H9 (cell line): Measurements from ENCODE around the gene GNAI2. TPM values are rescaled to one million over a fixed set of nuclear protein-coding genes. Genes with fewer than 3 reads are reported as not detected.

Experiments
- DNase-seq: peaks from one replicate; pipeline ENCODE4 v3.0.0-alpha.2; 2017
- H2AFZ ChIP-seq: one replicate; pipeline ENCODE4 v1.6.1; 2013; ENCODE audit warnings: mild to moderate bottlenecking, low read length, control low read depth, moderate library complexity
- H2AK5ac ChIP-seq: 2 replicates; pipeline ENCODE4 v1.6.1; 2013; ENCODE audit warnings: low read length, control low read depth, mixed read lengths; ENCODE audit not compliant: insufficient read length
- H2BK120ac ChIP-seq: one replicate; pipeline ENCODE4 v1.6.1; 2013; ENCODE audit warnings: low read depth, mild to moderate bottlenecking, low read length, control low read depth, inconsistent platforms; ENCODE audit not compliant: poor library complexity, severe bottlenecking
- H2BK12ac ChIP-seq: 2 replicates; pipeline ENCODE4 v1.6.1; 2013; ENCODE audit warnings: low read length, control low read depth, mixed read lengths, low read depth; ENCODE audit not compliant: insufficient read length
- H2BK15ac ChIP-seq: 2 replicates; pipeline ENCODE4 v1.6.1; 2013; ENCODE audit warnings: low read depth, low read length, control low read depth
- H2BK20ac ChIP-seq: one replicate; pipeline ENCODE4 v1.6.1; 2013; ENCODE audit warnings: low read depth, mild to moderate bottlenecking, low read length, control low read depth, inconsistent platforms; ENCODE audit not compliant: poor library complexity, severe bottlenecking
- H2BK5ac ChIP-seq: 2 replicates; pipeline ENCODE4 v1.6.1; 2013; ENCODE audit warnings: low read length, control low read depth, mixed read lengths; ENCODE audit not compliant: insufficient read length
- H3K14ac ChIP-seq: 2 replicates; pipeline ENCODE4 v1.6.1; 2013; ENCODE audit warnings: low read length, control low read depth; ENCODE audit not compliant: insufficient read depth
- H3K18ac ChIP-seq: 2 replicates; pipeline ENCODE4 v1.6.1; 2013; ENCODE audit warnings: low read depth, mild to moderate bottlenecking, mixed read lengths, low read length, control low read depth; ENCODE audit not compliant: insufficient read length
- H3K23ac ChIP-seq: 2 replicates; pipeline ENCODE4 v1.6.1; 2013; ENCODE audit warnings: low read length, control low read depth, mixed read lengths, low read depth; ENCODE audit not compliant: insufficient read length
- H3K23me2 ChIP-seq: 2 replicates; pipeline ENCODE4 v1.6.1; 2013; ENCODE audit warnings: low read depth, mild to moderate bottlenecking, mixed read lengths, low read length, control low read depth; ENCODE audit not compliant: insufficient read length, poor library complexity, severe bottlenecking
- H3K27ac ChIP-seq: 2 replicates; pipeline ENCODE4 v1.5.1; 2013; ENCODE audit warnings: low read length, control low read depth, mixed read lengths, low read depth; ENCODE audit not compliant: insufficient read length
- H3K27me3 ChIP-seq: 2 replicates; pipeline ENCODE4 v1.6.1; 2013; ENCODE audit warnings: low read length, control low read depth, inconsistent platforms; ENCODE audit not compliant: insufficient read depth
- H3K4ac ChIP-seq: 2 replicates; pipeline ENCODE4 v1.6.1; 2013; ENCODE audit warnings: low read depth, mild to moderate bottlenecking, control low read depth, inconsistent platforms, low read length, moderate library complexity
- H3K4me1 ChIP-seq: 2 replicates; pipeline ENCODE4 v1.6.1; 2013; ENCODE audit warnings: low read length, control low read depth, inconsistent platforms; ENCODE audit not compliant: insufficient read depth
- H3K4me2 ChIP-seq: 2 replicates; pipeline ENCODE4 v1.6.1; 2013; ENCODE audit warnings: low read length, control low read depth, mixed read lengths; ENCODE audit not compliant: insufficient read length, insufficient read depth
- H3K56ac ChIP-seq: 2 replicates; pipeline ENCODE4 v1.6.1; 2013; ENCODE audit warnings: low read depth, mild to moderate bottlenecking, mixed read lengths, low read length, control low read depth; ENCODE audit not compliant: insufficient read length
- H3K79me1 ChIP-seq: 2 replicates; pipeline ENCODE4 v1.6.1; 2013; ENCODE audit warnings: low read depth, mild to moderate bottlenecking, moderate library complexity, low read length, control low read depth, inconsistent platforms; ENCODE audit not compliant: insufficient read depth, poor library complexity, severe bottlenecking
- H3K79me2 ChIP-seq: 2 replicates; pipeline ENCODE4 v1.6.1; 2013; ENCODE audit warnings: low read length, control low read depth, inconsistent platforms; ENCODE audit not compliant: insufficient read depth
- H3K9ac ChIP-seq: 2 replicates; pipeline ENCODE4 v1.6.1; 2013; ENCODE audit warnings: low read length, control low read depth, mixed read lengths; ENCODE audit not compliant: insufficient read length; ENCODE audit errors: extremely low read depth
- H3K9me3 ChIP-seq: one replicate; pipeline ENCODE4 v1.6.1; 2013; ENCODE audit warnings: low read depth, low read length, inconsistent platforms; ENCODE audit not compliant: control insufficient read depth
- H3T11ph ChIP-seq: one replicate; pipeline ENCODE4 v1.6.1; 2013; ENCODE audit warnings: mild to moderate bottlenecking, low read length, control low read depth, inconsistent platforms
- H4K20me1 ChIP-seq: one replicate; pipeline ENCODE4 v1.6.1; 2013; ENCODE audit not compliant: control insufficient read depth, insufficient read length, insufficient read depth
- H4K5ac ChIP-seq: 2 replicates; pipeline ENCODE4 v1.6.1; 2013; ENCODE audit warnings: low read depth, mild to moderate bottlenecking, mixed read lengths, low read length, control low read depth; ENCODE audit not compliant: insufficient read length
- H4K8ac ChIP-seq: replicated peaks from 2 replicates; pipeline ENCODE4 v1.6.1; 2013; ENCODE audit warnings: low read length, control low read depth, mixed read lengths, low read depth; ENCODE audit not compliant: insufficient read length
- H4K91ac ChIP-seq: 2 replicates; pipeline ENCODE4 v1.6.1; 2013; ENCODE audit warnings: low read depth, mild to moderate bottlenecking, moderate library complexity, mixed read lengths, low read length, control low read depth; ENCODE audit not compliant: insufficient read length
- H3K27ac Mint-ChIP-seq, 3 experiments: 2 replicates in 2 of 3; 3 replicates in 1 of 3; pipeline ENCODE4 v1.8.0; 2020 to 2021; ENCODE audit warnings: mixed read lengths in 3 of 3, mild to moderate bottlenecking in 1 of 3, moderate library complexity in 1 of 3
- H3K27me3 Mint-ChIP-seq: 2 replicates; pipeline ENCODE4 v1.8.0; 2021; ENCODE audit warnings: low read depth, mild to moderate bottlenecking, moderate library complexity, mixed read lengths
- H3K36me3 Mint-ChIP-seq, 3 experiments: 2 replicates in 2 of 3; 3 replicates in 1 of 3; pipeline ENCODE4 v1.8.0; 2020 to 2021; ENCODE audit warnings: low read depth in 3 of 3, mixed read lengths in 3 of 3; ENCODE audit not compliant: insufficient read depth in 1 of 3
- H3K4me1 Mint-ChIP-seq, 2 experiments: 2 replicates each; pipeline ENCODE4 v1.8.0; 2020; ENCODE audit warnings: mixed read lengths in 2 of 2
- H3K4me3 Mint-ChIP-seq, 2 experiments: 2 replicates in 1 of 2; 3 replicates in 1 of 2; pipeline ENCODE4 v1.8.0; 2020 to 2021; ENCODE audit warnings: mild to moderate bottlenecking in 2 of 2, mixed read lengths in 2 of 2, moderate library complexity in 1 of 2
- H3K9me3 Mint-ChIP-seq, 2 experiments: 2 replicates in 1 of 2; 3 replicates in 1 of 2; pipeline ENCODE4 v1.8.0; 2020; ENCODE audit warnings: mild to moderate bottlenecking in 2 of 2, mixed read lengths in 2 of 2, moderate library complexity in 1 of 2
- WGBS: extraction: QIAGEN DNeasy Blood & Tissue Kit; methylation state at CpG from one replicate; pipeline ENCODE4 v1.1.7; 2013; ENCODE audit warnings: missing lambda C conversion rate, low lambda C conversion rate, mixed read lengths; ENCODE audit not compliant: insufficient read length; ENCODE audit errors: extremely low coverage; 5-methylcytosine and 5-hydroxymethylcytosine counted together
- total RNA-seq: library from RNA; stranded (reverse); gene quantifications from 2 replicates; pipeline ENCODE4 v1.2.1, GENCODE V29; 2021
- TF ChIP-seq, protein P1 (sequence below): fragments of 200-600 bp; sonication (generic); conservative IDR thresholded peaks from 3 replicates; pipeline ENCODE4 v1.8.0; 2021; ENCODE audit warnings: antibody characterized with exemption, mild to moderate bottlenecking

GNAI2 gene
- total RNA-seq, 1 experiment from 2014 or later, result 218 TPM

DNA sequence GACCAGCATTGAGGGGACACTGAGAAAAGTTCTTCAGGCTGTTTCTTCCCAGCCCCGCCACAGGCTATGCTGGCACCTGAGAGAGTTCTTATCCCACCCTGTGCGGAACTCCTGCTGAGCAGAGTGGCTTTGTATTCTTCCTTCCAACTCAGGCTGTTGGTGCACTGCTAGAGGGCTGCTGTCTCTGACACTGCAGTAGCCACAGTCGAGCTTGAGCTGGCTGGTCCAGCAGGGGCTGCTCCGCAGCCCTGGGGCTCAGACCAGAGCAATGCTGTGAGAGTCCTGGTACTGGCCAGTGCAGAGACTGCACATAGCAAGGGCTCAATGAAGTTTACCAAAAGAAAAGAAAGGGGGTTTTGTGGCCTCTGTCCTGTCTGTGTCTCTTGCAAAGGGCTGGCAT lies 3.6 kb downstream of the GNAI2 start:
- Histone ChIP-seq H3K23me2 (peaks cover 17% of the 10 kb centered on the region), H3T11ph (no peak overlapping the region), H4K20me1 (no peaks in the 10 kb centered on the region), H3K27me3 (no peaks in the 10 kb centered on the region), H2BK5ac (no peak overlapping the region), H2AFZ (no peak overlapping the region), H3K9me3 (no peaks in the 10 kb centered on the region), H3K18ac (no peak overlapping the region), H3K56ac (no peak overlapping the region), H2AK5ac (no peak overlapping the region), H3K23ac (no peak overlapping the region), H2BK15ac (no peak overlapping the region), H3K4ac (no peak overlapping the region), H3K4me1 (peaks cover 15% of the 10 kb centered on the region; the same call in 1 of the 2 replicates), H3K9ac (no peak overlapping the region), H4K91ac (no peak overlapping the region), H3K79me1 (peaks cover 11% of the 10 kb centered on the region), H2BK20ac (no peak overlapping the region), H4K5ac (no peak overlapping the region), H3K14ac (no peak overlapping the region), H3K79me2 (peaks cover 32% of the 10 kb centered on the region; the same call in 1 of the 2 replicates), H3K27ac (no peak overlapping the region), H3K4me2 (no peak overlapping the region), H2BK12ac (no peak overlapping the region), H2BK120ac (no peak overlapping the region), H4K8ac (no peak overlapping the region)
- Mint-ChIP-seq H3K27me3 (no peaks in the 10 kb centered on the region), H3K4me3 (peak overlapping the region; percentile 19 to 64; a peak in 3 of 5 replicates), H3K4me1 (peaks cover 66 to 75% of the 10 kb centered on the region in 2 experiments), H3K9me3 (no peaks in the 10 kb centered on the region), H3K36me3 (peaks cover 6 to 17% (median 17%) of the 10 kb centered on the region in 3 experiments; a peak in 5 of 7 replicates), H3K27ac (peak overlapping the region; percentile 86 to 97 (median 93); a peak in 6 of 7 replicates)
- TF ChIP-seq, protein P1, sequence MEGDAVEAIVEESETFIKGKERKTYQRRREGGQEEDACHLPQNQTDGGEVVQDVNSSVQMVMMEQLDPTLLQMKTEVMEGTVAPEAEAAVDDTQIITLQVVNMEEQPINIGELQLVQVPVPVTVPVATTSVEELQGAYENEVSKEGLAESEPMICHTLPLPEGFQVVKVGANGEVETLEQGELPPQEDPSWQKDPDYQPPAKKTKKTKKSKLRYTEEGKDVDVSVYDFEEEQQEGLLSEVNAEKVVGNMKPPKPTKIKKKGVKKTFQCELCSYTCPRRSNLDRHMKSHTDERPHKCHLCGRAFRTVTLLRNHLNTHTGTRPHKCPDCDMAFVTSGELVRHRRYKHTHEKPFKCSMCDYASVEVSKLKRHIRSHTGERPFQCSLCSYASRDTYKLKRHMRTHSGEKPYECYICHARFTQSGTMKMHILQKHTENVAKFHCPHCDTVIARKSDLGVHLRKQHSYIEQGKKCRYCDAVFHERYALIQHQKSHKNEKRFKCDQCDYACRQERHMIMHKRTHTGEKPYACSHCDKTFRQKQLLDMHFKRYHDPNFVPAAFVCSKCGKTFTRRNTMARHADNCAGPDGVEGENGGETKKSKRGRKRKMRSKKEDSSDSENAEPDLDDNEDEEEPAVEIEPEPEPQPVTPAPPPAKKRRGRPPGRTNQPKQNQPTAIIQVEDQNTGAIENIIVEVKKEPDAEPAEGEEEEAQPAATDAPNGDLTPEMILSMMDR, result no peak
- no CpG with 5 or more reads among the region's 4 CpGs for WGBS
- no peak for DNase-seq
